ENCODE data around the gene EIF6.
"Not testable (repeated sequence)": the region's sequence is repeated elsewhere in the genome, so short reads cannot be mapped to it uniquely, and the experiment has no call there.

Gene EIF6

GRCh38 chr20:35254448-35254999 is 30.0 kb downstream of the EIF6 start:
- no peak for DNase-seq

GRCh38 chr20:35253010-35253409 is 31.6 kb downstream of the EIF6 start:
- DNase-seq = no peak

DNA sequence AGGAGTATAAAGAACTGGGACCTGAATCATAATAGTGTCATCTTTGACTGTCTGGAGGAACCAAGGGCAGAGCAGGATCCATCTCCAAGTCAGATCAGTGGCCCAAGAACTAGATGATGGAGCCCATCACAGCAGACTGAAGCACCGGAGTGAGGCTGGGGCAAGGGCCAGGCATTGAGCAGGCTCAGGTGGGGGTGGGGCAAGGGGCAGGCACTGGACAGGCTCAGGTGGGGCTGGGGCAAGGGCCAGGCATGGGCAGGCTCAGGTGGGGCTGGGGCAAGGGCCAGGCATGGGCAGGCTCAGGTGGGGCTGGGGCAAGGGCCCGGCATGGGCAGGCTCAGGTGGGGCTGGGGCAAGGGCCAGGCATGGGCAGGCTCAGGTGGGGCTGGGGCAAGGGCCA is 32.0 kb downstream of the EIF6 start:
- not testable (repeated sequence) for DNase-seq

- no peak for DNase-seq
These were observed 32.5 kb downstream of the EIF6 start for GRCh38 chr20:35252037-35252461.

DNA sequence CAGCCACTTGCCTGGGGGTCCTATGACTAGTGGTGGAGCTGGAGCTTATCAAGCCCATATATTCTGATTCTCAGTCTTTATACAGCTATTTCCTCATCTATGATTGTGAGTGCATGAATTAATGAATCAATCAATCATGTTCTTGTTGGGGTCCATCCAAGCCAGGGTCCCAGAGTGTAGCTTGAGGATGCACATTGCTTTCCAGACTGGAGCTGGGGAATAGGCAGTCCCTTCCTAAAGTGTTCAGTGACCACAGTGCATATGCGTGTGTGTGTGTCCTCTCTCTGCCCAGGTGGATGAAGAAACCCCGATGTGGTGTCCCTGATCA is 33.0 kb downstream of the EIF6 start:
- DNase-seq = no peak

GRCh38 chr20:35248641-35249475 is 35.7 kb downstream of the EIF6 start:
- peak; percentile 34 for DNase-seq

DNA sequence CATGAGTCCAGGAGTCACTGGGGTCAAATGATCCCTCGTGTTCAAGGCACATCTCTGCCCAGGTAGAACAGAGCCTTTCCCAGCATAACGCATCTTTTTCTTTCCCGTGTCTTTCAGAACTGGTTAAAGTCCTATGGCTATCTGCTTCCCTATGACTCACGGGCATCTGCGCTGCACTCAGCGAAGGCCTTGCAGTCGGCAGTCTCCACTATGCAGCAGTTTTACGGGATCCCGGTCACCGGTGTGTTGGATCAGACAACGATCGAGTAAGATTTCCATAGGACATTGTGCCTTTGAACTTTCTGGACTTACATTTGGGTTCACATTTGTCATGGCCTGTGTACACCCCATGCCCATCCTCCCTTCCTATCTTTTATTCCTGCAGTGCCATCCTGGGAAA is 37.8 kb downstream of the EIF6 start:
- DNase-seq = no peak

DNA sequence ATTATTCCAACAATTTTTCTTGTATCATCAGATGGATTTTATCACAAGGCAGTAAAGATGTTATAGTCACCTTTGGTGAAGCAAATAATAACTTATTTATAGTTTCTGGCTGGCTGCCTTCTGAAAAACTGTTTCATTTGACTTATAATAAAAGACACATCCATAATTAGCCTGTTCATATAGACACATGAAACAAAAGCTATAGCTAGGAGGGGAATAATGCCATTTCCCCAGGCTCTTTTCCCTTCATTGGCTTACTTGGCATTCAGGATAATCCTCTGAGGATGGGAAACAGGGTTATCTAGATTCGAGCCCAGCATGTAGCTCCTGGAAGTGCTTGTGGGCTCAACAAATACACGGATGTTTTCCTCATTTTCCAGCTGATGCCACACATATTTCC is 40.6 kb downstream of the EIF6 start:
- no peak for DNase-seq

DNA sequence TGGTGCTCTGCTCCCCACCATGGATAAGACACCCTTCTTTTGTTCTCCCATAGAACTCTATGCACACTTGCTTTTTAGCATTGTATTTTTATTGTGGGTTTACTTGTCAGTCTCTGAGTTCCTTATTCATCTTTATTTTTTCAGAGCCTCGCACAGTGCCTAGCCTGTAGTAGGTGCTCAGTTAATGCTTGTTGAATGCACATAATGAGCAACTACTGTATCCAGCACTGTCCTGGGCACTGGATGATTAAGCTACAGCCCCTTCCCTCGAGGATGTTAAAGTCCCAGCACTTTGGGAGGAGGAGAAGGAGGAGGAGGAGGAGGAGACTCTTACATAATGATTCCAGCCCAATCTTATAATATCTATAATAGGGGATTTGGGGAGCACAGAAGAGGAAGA is 41.3 kb downstream of the EIF6 start:
- DNase-seq = no peak

- no peak for DNase-seq
These were observed 43.7 kb downstream of the EIF6 start for GRCh38 chr20:35240811-35241293.

GRCh38 chr20:35240083-35240810 is 44.3 kb downstream of the EIF6 start:
- DNase-seq = no peak

DNA sequence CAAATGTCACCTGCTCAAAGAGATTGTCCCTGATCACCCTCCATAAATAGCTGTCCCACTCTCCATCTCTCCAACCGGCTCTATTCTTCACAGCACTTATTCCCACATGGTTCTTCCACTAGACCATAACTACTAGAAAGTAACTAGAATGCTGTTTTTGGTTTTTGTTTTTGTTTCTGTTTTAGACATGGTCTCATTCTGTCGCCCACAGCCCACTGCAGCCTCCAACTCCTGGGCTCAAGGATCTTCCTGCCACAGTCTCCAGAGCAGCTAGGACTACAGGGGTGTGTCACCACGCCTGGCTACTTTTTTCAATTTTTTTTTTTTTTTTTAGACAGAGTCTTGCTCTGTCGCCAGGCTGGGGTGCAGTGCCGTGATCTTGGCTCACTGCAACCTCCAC is 45.8 kb downstream of the EIF6 start:
- no peak for DNase-seq

DNA sequence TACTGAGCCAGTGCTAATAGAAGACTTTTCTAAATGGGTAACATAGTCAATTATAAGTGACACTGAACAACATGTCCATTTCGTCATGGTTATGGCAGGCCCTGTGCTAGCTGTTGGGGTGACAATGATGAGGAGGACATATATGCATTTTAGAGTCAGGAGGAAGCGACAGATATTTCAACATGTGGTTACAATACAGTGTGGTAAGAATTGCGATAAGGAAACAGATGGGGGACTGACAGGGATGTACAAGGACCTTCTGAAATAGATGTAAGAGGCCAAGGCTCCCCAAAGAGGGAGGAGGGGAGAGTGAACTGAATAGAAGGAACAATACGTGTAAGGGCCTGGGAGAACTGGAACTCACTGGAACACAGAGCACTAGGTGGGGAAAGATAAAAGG is 46.4 kb downstream of the EIF6 start:
- no peak for DNase-seq

GRCh38 chr20:35237486-35237885 is 47.1 kb downstream of the EIF6 start:
- no peak for DNase-seq

GRCh38 chr20:35235881-35236280 is 48.7 kb downstream of the EIF6 start:
- no peak for DNase-seq

- DNase-seq = peak; percentile 94
These were observed 52.0 kb downstream of the EIF6 start for GRCh38 chr20:35232575-35232974.

Data from fibroblast of upper back skin (primary cell).